Activated CD4-positive, alpha-beta T cell treated with anti-CD3 and anti-CD28 coated beads, Interleukin-2, amount 50 U/mL, for 4 hours (primary cell): ENCODE data around the gene ZMYND12.

Source experiments
- DNase-seq, 2 experiments: peaks; one replicate each; pipeline ENCODE4 v3.0.0-alpha.2; 2020

The ZMYND12 gene

GRCh38 chr1:42439940-42440339 lies 15.9 kb downstream of the ZMYND12 start:
- no peak for DNase-seq

DNA sequence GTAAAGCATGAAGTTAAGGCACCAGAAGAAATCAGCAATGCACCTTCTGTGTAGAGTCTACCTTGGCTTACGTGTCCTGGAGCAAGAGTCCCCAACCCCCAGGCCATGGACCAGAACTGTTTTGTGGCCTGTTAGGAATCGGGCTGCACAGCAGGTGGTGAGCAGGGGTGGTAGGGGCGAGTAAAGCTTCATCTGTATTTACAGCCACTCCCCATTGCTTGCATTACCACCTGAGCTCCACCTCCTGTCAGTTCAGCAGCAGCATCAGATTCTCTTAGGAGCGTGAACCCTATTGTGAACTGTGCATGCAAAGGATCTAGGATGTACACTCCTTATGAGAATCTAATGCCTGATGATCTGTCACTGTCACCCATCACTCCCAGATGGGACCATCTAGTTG lies 21.5 kb downstream of the ZMYND12 start:
- no peak for DNase-seq

- DNase-seq, result no peak
Observed at GRCh38 chr1:42433369-42433768, 22.5 kb downstream of the ZMYND12 start.

GRCh38 chr1:42432714-42433113 lies 23.1 kb downstream of the ZMYND12 start:
- no peak for DNase-seq

DNA sequence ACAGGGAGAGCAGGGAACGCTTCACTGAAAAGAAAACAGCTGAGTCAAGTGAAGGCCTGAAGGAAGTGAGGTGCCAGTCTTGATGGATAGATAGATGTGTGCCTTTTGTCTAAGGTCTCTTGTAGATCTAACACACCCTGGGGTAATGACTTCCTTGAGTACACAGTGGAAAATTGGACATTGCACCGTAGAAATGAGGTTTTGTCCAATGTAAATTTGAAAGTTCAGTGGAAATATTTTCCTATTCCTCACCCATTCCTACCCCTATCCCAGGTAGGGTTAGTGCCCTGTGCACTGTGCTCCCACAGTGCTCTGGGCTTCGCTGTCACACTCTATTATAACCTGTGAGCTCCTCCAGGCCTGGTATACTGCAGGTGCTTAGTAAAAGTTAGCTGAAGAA lies 24.3 kb downstream of the ZMYND12 start:
- DNase-seq, result no peak

DNA sequence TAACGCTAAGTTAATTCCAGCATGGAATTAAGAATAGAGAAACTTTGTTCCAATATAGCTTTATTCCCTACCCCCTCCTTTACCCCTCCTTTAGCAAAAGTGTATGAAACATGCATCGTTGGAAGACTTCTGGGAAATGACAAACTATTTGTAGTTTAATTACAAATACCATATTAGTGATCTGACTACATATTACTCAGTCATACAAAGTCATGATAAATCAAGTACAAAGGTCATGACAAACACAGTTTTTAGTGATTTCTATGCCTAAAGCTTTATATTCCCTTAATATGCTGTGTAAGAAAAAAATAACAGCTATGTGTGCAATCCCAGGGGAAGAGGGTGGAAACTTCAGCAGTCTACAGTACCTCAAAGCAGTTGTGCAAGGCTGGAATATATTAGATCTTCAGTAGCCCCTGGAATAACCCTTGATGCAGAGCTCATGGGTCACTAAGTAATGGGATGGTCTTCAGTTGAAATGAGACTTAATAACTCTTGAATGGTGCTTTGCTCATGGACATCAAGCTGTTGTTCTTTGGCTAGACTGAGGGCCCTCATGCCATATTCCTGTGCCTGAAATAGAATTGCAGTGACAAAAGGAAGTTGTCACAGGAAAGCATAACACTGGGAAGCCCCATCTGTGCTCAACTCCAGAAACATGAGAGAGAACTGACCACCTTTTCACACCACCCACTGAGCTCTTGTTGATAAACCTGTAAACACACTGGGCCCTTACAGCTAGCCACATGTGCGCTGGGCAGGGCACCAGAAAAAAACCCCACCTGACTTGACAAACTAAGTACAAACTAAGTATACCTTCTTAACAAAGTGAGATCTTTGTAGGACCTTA lies 25.3 kb downstream of the ZMYND12 start:
- no peak for DNase-seq

DNA sequence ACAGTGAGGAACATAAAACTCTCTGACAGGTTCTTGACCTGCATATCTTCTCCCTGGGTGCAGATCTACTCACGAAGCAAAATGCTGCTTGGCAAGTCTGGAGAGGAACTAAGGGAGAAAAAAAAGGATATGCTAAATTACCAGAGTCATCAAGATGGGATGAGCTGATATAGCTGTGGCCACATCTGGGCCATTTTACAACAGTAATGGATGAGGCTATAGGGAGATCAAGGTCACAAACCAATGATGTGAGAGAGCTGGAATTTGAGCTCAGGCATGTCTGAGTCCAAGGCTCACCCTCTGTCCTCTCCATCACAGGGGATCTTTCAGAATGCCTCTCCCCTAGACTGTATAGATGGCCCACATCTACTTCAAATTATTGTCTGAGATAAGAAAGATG lies 26.2 kb downstream of the ZMYND12 start:
- DNase-seq, result no peak

GRCh38 chr1:42427240-42427639 lies 28.6 kb downstream of the ZMYND12 start:
- DNase-seq, result no peak

DNA sequence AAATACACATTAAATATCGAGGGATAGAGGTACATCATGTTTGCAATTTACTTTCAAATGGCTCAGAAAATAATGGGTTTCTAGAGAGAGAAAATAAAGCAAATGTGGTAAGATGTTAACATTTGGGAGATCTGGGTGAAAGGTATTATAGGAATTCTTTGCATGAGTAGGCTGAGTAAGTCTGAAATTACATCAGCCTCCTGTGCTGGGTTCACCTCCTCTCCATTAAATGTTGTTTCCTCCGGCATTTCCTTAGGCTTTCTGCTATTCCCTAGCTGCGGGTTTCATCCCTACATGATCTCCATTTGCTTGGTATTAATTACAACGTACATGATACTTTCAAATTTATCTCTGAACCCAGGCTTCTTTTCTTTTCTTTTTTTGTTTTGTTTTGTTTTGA lies 31.6 kb downstream of the ZMYND12 start:
- no peak for DNase-seq

DNA sequence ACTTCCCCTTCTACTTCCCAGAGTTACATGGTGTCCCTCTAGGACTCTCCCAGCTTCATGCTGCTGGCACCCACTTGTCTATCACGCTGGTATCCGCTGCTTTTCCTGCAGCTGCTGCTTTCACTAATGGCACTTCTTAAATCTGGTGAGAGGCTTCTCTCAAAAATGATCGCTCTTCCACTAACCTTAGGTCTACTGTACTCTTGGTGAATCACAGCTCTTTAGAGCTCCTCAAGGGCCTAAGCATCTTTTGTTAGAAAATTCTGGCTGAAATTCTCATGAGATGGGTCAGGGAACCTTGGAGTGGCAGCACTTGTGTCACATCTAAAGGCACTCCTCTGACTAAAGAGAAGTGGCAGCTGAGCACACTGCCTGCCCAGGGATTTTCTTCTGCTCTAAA lies 32.1 kb downstream of the ZMYND12 start:
- no peak for DNase-seq

DNA sequence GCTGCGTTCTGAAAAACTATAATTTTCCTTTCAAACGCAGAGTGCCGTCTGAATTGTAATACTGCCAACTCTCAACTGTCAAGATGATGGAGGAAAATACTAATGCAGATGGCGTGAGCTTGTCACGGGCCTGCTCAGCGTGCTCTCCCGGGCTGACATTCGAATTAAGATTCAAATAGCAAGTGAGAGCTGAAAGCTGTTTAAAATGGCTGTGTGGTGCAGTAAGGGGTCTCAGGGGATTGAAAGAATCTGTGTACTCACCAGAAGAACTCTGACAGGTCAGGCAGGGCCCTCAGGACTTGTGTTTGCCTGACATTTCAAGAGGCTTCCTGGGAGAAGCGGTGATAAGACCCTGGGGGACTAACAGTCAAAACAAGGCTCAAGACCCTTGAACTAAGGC lies 33.1 kb downstream of the ZMYND12 start:
- no peak for DNase-seq

DNA sequence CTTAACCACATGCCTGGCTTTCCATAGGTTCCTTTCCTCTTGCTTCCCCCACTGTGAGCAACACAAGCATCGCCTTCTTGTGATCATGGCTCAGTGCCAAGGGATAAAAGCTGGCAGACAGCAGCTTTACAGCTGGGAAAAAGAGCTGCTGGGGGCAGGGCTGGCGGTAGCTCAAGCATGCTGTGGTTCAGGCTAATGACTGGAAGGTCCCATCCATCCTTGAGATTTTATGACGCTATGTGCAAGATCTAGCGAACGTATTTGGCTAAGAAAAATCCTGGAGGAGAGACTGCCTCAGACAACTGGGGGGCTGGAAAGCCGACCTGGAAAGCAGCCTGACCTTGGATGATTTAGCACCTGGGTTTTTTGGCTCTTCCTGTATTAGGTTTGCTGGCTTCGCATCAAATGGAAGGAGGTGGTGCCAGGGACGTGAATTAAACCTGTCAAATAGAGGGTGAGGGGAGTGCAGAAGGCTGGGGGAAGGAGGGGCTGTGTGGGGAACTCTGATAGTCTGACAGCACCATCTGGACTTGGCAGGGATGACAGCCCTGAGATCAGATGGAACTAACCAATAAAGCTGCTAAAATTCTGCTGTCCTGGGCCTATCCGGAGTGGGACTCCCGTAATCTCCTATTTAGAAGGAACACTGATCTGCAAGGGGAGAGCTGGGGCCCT lies 34.8 kb downstream of the ZMYND12 start:
- no peak for DNase-seq

GRCh38 chr1:42420121-42420520 lies 35.7 kb downstream of the ZMYND12 start:
- no peak for DNase-seq

DNA sequence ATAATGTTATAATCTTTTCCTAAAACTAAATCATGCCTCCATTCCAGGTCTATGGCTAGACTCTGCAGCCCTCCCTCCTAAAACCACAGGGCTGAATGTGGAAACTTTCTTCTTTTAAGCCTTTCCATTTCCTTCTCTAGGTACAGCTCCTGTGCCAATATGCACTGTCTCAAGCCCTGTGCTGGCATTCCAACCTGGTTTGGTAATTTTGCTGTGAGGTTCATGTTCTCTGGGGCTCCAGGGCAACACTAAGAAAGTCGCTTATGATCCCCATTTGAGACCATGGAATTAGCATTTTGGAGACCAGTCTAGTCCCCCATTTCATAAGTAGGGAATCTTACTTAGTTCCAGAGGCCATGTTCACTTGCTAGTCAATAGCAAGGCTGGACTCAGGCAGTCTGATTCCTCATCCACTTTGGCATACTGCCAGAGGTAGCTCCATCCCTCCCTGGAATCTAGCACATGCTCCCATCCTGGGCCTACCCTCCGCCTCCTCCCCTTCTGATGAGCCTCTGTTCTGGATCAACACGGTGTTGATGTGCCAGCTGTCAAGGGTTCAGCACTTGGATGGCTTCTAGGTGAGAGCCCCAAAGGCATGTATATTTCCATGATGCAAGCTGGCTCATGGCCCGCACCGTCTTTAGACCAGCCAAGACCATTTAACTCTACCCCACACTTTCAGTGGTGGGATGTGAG lies 36.5 kb downstream of the ZMYND12 start:
- no peak for DNase-seq

DNA sequence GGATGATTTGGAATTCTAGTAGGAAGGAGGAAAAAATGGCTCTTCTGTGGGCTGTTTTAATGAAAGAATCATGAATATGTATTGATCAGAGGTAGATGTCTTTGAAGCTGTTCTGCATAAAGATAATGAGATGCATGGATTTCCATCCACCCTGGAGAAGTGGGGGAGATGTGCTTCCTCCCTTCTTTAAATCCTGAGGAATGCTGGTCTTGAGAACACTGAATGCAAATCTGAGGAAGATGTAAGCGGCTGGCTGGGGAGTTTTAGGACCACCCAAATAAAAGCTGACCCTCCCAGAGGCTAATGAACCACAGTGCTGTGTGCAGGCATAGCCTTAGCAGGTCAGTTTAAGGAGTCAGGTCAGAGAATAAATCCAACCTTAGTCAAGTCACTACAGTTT lies 37.3 kb downstream of the ZMYND12 start:
- no peak for DNase-seq

- no peak for DNase-seq
Observed at GRCh38 chr1:42417166-42417565, 38.7 kb downstream of the ZMYND12 start.

- DNase-seq, result no peak
Observed at GRCh38 chr1:42414551-42415496, 41.0 kb downstream of the ZMYND12 start.

DNA sequence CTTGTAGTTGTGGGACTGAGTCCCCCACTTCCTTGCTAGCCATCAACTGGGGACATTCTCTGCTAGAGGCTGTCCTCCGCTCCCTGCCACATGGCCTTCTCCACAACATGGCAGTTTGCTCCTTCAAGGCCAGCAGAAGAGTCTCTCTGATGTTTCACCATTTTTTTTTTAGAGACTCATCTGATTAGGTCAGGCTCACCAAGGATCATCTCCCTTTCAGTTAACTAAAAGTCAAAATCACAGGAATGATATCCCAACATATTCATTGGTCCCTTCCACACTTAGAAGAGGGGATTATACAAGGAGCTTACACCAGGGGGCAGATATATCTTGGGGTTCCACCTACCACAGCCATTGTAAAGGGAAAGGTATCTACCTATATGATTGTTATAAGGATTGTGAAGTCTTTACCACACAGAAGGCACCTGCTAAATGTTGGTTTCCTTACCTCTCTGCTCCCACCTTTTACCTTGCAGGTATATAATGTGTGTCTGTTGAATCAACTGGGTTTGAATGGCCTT lies 51.9 kb downstream of the ZMYND12 start:
- DNase-seq, result no peak

DNA sequence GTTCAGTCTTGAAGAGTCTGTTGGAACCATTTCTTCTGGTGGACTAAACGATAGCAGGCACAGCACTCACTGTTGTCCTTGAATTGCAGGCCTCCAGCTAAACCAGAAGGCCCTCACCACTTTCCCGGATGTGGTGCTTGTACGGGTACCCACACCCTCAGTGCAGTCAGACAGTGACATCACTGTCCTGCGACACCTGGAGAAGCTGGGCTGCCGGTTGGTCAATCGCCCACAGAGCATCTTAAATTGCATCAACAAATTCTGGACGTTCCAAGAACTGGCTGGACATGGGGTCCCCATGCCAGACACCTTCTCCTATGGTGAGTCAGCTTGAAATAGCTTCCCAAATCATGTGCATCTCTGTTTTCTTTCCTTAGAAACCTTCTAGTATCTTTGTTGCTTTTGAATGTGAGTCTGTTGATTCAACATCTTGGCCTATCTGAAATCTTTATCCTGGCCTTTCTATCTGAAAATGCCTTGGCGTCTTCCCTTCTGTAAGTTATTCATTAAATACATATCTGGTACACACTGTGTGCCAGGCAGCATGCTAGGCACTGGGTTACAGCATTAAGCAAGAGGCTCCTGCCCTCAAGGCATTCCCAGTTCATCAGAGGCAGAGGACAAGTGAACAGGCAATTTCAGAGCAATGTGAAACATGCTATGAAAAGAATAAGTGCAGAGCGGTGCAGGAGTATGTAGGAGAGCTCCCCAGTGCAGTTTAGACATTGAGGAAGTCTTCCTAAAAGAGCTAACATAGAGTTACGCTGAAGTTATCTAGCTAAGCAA lies 56.3 kb downstream of the ZMYND12 start:
- no peak for DNase-seq

GRCh38 chr1:42392967-42393848 lies 62.6 kb downstream of the ZMYND12 start:
- DNase-seq, result no peak

GRCh38 chr1:42392255-42392654 lies 63.6 kb downstream of the ZMYND12 start:
- no peak for DNase-seq
